VCaP (cell line): Measurements from ENCODE around the gene TMEM256.
"Not testable (repeated sequence)": the region's sequence is repeated elsewhere in the genome, so short reads cannot be mapped to it uniquely, and the experiment has no call there.

Experiments used
- H3K27ac ChIP-seq: fragments of 450-650 bp; 2 replicates; pipeline ENCODE4 v1.5.1; 2017
- TF ChIP-seq, protein P1 (sequence below): fragments of 450-650 bp; conservative IDR thresholded peaks from 2 replicates; pipeline ENCODE4 v1.5.1; 2017; ENCODE audit warnings: mild to moderate bottlenecking, moderate library complexity

The TMEM256 gene

DNA sequence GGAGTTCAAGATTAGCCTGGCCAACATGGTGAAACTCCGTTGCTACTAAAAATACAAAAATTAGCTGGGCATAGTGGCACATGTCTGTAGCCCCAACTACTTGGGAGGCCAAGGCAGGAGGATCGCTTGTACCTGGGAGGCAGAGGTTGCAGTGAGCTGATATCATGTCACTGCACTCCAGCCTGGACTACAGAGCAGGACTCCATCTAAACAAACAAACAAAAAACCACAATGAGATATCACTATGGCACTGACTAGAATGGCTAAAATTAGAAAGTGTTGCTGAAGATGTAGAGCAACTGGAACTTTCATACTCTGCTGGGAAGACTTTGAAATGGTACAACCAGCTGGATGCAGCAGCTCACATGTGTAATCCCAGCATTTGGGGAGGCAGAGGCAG is 29.5 kb downstream of the TMEM256 start:
- TF ChIP-seq, protein P1, sequence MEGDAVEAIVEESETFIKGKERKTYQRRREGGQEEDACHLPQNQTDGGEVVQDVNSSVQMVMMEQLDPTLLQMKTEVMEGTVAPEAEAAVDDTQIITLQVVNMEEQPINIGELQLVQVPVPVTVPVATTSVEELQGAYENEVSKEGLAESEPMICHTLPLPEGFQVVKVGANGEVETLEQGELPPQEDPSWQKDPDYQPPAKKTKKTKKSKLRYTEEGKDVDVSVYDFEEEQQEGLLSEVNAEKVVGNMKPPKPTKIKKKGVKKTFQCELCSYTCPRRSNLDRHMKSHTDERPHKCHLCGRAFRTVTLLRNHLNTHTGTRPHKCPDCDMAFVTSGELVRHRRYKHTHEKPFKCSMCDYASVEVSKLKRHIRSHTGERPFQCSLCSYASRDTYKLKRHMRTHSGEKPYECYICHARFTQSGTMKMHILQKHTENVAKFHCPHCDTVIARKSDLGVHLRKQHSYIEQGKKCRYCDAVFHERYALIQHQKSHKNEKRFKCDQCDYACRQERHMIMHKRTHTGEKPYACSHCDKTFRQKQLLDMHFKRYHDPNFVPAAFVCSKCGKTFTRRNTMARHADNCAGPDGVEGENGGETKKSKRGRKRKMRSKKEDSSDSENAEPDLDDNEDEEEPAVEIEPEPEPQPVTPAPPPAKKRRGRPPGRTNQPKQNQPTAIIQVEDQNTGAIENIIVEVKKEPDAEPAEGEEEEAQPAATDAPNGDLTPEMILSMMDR, result no peak

DNA sequence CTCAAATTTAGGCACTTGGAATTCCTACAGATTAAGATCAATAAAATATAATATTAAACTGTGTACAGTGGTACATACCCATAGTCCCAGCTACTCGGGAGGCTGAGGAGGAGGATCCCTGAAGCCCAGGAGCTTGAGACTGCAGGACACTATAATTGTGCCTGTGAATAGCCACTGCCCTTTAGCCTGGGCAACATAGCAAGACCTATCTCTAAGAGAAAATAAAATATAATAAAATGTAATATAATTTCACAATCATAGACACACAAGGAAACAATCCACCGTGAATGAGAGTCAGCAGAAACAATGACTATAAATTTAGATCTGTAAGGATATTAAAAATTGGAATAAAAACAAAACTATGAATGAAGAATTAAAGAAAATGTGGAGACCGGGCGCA is 33.0 kb downstream of the TMEM256 start:
- TF ChIP-seq, protein P1, result no peak
- no peak overlapping the region for H3K27ac ChIP-seq

More for the DNA sequence above, 29.5 kb downstream of the TMEM256 start:
- no peak overlapping the region for H3K27ac ChIP-seq

DNA sequence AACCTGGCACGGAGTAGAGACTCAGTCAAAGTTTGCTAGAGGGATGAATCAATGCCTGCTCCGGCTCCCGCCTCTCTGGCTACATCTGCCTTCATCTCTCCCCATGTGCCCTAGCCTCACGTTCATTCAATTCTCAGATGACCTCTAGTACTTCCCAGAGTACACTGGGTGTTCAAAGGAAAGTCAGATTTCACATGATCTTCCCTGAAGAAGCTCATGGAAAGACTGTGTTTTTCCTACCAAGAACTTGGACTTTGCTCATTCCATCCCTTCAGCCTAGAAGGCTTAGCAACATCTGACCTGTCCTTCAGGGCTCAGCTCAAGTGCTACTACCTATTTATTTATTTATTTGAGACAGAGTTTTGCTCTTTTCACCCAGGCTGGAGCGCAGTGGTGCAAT is 34.1 kb downstream of the TMEM256 start:
- TF ChIP-seq, protein P1, result no peak
- H3K27ac ChIP-seq, result no peak overlapping the region

DNA sequence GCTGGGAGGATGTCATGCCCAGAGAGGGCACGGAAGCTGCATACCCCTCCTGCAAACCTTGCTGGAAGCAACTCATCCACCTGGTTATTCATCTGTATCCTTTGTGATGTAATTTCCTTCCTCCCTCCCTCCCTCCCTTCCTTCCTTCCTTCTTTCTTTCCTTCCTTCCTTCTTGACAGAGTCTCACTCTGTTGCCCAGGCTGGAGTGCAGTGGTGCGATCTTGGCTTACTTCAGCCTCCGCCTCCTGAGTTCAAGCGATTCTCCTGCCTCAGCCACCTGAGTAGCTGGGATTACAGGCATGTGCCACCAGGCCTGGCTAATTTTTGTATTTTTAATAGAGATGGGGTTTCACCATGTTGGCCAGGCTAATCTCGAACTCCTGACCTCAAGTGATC is 35.3 kb downstream of the TMEM256 start:
- not testable (repeated sequence) for H3K27ac ChIP-seq

DNA sequence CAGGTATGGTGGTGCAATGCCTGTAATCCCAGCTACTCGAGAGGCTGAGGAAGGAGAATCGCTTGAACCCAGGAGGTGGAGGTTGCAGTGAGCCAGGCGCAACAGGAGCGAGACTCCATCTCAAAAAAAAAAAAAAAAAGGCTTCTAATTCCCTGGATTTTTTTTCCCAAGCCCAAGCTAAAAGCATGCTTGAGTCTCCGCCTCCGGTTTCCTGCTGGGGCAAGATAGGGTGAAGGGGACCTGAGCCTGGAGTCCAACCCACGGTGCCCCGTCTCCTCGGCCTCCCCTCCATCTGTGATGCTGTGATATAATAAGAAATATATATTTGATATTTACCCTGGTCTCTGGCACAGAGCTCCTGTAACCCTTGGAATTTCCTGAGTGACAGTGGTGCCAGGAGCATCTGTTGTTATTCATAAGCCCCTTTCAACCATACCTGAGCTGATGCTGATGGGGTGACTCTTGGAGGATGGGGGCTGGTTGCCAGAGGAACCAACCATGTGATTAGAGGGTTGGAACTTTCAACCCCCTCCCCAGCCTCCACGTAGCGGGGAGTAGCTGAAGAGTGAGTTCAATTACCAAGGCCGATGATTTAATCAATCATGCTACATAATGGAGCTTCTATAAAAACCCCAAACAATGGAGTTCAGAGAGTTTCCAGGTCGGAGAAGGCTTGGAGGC is 35.8 kb downstream of the TMEM256 start:
- H3K27ac ChIP-seq, result no peak overlapping the region
- TF ChIP-seq, protein P1, result no peak

DNA sequence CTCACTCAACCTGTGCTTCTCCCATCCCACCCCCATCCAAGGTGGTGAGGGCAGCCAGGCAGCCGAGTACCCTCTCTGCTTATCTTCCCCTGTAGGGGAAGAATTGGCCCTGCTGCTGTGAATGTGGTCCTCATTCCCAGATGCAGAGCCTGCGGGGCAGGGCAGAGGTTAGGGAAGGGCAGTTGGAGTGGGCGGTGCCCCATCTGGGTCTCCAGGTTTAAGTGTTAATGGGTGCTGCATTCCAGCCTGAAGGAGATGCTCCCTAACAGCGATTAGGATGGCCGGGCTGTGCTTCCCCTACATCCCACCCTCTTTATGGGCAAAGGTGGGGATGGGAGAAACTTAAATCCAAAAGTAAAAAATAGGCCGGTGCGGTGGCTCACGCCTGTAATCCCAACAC is 36.8 kb downstream of the TMEM256 start:
- TF ChIP-seq, protein P1, result no peak
- no peak overlapping the region for H3K27ac ChIP-seq

DNA sequence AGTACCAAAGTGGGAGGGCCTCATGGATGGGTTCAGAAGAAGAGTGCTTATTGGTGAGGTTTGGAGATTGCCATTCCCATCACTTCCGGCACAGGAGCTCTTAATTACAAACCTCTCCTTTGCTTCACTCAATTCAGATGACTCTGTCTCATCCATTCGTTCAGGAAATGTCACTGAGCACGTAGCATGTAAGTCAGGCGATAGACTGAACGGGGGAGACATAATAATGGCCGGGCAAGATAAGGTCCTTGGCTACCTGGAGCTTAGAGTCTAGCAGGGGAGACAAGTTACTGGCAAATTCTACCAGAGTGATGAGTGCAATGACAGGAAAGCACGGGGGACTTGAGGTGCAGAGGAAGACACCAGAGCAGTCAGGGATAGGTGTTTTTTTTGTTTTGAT is 37.9 kb downstream of the TMEM256 start:
- not testable (repeated sequence) for H3K27ac ChIP-seq

DNA sequence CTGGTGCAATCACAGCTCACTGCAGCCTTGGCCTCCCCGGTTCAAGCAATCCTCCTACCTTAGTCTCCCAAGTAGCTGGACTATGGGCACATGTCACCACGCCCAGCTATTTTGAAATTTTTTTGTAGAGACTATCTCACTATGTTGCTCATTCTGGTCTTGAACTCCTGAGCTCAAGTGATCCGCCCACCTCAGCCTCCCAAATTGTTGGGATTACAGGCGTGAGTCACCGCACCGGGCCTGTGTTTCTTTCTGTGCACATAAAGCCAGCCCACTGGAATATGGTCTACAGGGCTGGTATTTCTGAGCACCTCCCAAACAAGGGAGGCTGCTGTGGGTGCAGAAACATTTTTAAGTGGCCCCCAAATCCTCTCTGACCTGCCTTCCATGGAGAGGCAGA is 40.6 kb downstream of the TMEM256 start:
- H3K27ac ChIP-seq, result no peak overlapping the region
- TF ChIP-seq, protein P1, result no peak

DNA sequence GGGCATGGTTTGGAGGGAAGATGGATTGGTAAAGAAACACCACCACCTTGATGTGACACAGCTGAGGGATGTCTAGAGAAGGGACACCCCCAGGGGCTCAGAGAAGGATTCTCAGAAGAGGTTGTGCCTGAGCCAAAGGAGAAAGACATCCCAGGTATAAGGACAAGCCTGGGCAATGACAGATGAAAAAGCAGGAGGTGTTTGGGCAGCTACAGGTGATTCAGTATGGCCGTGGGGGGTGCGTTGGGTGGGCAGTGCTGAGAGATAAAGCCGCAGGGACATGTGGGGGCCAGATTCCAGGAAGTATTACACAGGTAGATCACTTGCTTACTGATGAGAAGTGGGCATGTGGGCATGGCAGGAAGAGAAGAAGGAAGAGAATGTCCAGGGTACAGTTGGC is 42.0 kb downstream of the TMEM256 start:
- H3K27ac ChIP-seq, result no peak overlapping the region
- TF ChIP-seq, protein P1, result no peak
